NCI-H510A (cell line): ENCODE measurements around the gene DNAJC15.

Source experiments
- DNase-seq: peaks from one replicate; lab custom pipeline; 2025; lab: John Stamatoyannopoulos, UW

Gene DNAJC15

DNA sequence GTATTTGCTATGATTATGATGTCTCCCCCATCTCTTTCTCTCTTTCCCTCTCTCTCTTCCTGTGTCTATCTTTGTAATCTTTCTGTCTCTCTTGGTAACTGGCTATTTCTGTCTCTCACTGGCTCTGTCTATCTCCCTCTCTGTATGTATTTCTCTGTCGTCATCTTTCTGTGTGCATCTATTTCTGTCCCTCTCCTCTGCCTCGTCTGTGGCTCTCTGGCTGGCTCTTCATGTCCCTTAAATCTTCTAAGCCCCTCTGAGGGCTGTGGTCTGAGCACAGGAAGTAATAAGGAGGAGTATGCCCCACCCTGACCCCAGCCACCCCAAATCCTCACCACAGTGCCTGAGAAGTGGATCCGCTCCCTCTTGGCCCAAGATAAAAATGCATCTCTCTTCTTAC, 104.4 kb downstream of the DNAJC15 start:
- no peak for DNase-seq

DNA sequence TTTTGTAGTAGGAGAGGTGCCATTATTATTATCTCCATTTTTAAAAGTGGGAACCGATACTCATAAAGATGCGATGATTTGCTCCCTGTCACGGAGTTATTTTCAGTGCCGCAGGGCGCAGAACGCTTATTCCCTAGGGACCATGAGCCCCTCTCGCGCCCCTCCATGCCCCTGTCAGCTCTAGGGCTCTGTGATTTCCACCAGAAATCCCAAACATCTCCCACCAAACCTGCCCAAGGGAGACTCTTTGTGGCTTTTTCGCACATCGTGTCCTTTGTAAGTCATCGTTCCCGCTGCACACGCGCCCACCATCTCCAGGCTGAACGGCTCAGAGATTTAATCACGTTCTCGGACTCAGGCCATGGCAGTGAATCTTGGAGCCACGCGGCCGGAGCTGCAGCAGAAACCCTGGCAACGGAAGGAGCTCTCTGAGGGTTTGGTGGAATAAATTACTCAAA, 105.1 kb downstream of the DNAJC15 start:
- DNase-seq: no peak

DNA sequence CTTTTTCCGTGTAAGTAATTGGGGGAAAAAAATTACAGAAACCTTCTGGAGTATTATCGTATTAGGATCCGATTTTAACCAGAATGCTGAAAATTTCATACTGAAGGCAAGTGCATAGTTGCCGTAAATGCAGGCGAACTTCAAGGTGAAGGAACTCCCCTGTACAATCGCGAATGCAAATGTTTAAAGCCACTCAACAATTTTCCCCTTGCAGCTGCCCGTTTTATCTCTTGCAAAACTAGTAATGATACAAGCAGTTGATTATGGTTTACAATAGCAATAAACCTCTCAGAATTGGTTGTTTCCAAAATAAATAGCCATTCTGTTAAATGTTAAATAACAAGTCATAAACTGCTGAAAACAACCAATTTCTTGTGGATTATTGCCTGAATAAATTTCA, 105.7 kb downstream of the DNAJC15 start:
- no peak for DNase-seq

DNA sequence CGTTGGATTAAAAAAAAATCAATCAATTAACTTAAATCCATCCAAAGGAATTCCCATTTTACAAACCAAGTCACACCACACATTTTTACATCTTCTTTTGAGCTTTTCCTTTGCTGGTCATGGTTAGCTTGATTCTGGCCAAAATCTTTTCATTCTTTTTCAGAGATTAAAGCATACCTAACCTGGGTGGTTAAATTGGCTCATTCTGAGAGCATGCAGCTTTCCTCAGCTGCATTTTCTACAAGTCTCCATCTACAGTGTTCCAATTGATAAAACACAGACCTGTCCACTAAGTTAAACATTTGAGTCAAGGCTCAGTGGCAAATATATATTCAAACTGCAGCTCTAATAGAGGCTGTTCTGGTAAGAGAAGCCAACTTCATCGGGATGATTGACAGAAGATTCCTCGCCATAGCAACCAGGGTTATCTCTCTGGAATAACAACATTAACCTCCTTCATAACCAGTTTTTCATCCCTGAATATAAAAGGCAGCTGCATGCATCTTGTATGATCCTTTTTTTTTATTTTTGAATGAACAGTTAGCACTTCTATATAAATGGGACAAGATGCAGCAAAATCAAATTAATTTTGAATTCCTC, 106.2 kb downstream of the DNAJC15 start:
- DNase-seq: no peak

DNA sequence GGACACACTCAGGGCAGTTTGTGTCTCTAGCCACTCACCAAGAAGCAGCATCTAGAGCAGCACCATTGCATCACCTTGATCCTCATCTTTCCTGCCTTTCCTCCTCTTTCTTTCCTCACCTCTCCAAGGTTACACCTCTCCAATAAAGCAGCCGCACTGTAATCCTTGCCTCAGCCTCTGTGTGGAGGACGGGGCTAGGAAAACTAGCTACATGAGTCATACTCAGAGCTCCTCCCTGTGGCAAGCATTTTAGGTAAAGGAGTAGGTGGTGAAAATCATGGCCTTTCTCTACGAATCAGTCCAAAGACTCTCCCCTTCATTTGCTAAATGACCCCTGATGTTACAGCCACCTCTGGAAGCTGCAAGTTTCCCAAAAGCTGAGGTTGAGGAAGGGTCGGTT, 108.9 kb downstream of the DNAJC15 start:
- DNase-seq: no peak

DNA sequence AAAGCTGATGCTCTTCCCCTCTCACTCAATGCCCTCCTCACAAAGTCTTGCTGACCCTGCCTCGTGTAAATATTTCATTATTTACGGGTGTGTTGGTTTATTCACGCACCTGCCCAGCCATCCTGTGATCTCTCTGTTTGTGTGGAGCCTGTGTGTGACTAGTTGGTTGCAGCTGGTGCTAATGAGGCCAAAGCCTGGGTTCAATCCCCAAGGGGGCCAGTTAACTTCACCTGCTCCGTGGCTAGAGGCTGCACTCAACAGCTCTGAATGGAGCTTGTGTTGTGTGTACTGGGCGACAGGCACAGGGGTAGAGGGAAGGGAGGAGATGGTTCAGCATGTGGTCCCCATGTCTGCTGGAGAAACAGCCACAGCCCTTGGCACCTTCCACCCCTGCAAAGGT, 109.5 kb downstream of the DNAJC15 start:
- no peak for DNase-seq

DNA sequence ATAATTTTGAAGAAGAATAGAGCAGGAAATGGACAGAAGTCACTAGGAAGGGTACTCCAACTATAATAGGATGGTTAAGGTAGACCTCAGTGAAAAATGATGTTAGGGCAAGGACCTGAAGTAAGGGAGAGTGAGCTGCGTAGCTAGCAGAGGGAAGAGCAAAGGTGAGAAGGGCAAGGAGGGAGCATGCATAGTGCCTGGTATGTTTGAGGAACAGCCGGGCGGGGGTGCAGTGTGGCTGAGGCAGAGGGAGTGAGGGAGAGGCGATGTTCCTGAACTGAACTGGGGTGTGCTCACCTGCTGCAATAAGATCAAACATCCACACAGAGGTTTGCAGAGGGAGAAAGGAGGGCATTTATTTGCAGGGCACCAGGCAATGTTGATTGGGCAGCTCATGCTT, 110.4 kb downstream of the DNAJC15 start:
- DNase-seq: no peak

DNA sequence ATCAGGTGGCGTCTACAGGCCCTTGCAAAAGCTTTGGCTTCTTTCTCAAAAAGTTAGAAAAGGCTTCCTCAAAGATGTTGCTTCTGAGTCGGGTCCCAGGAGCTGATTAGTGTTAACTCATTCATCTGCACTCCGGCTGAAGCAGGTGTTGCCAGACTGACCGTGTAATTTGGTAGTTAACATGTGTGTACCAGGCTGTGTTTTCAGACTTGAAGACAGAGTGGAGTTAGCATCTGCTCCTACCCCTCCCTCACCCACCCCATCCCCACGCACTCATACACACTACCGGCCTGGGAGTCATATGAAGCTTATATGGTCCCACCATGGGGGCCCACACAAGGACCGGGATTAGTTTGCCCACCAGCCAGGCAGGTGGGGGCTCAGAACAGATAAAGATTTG, 111.5 kb downstream of the DNAJC15 start:
- DNase-seq: no peak

DNA sequence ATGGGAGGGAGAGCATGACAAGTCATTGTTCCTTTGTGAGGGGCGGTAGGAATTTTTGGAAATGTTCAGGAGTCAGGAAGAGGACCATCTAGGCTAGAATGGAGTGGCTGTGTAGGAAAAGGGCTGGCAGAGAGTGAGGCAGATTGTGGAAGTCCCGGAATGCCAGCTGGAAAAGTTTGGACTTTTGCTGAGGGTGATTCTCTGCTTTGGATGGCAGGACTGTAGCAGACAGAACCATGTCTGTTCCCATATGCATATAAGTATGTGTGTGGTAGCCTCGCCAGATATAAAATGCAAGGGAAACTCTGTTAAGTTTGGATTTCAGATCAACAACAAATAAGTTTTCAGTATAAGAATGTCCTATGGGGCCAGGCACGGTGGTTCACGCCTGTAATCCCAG, 112.1 kb downstream of the DNAJC15 start:
- no peak for DNase-seq

DNA sequence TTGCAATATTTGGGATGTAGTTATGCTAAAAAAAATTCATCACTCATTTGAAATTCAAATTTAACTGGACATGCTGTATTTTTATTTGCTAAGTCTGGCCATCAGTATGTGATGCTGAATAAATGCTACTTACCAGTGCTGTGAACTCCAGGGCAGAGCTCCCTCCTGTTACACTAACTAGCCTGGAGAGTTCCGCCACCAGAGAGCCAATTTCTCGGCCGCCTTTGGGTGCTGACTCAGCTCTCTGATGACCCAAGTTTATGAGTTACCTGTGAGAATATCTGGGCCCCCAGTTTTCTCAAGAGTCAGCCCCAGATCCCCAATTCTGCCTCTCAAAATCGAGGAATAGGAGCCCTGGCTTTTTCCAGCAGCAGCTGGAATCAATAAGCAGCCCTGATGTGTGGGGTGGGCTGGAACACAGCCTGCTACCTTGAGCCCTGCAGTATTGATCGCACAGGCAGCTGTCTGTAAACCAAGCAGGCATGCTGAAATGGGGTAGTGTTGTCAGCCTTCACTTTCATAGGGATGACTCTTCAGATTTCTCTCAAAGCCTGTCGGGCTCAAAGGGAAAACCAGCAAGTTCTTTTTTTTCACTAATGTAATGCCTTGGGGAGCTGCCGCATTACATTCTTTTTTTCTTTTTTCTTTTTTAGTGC, 113.7 kb downstream of the DNAJC15 start:
- no peak for DNase-seq

DNA sequence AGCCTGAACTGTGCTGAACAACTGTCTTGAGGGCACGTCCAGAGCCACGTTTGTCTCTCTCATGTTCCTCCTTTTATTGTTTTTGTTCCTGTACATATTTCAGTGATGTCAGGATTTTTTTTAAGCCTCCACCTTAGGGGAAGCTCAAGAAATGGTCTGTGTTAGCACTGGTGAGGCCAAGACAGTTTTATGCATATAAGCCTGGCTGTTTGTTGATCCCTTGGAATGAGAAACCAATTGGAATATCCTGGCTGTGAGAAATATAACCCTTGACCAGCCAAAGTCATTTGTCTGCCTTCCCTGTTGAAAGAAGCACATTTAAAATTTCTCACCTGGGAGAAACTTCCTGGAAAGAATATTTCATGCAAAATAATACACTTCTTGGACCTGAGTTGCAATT, 115.8 kb downstream of the DNAJC15 start:
- DNase-seq: no peak

DNA sequence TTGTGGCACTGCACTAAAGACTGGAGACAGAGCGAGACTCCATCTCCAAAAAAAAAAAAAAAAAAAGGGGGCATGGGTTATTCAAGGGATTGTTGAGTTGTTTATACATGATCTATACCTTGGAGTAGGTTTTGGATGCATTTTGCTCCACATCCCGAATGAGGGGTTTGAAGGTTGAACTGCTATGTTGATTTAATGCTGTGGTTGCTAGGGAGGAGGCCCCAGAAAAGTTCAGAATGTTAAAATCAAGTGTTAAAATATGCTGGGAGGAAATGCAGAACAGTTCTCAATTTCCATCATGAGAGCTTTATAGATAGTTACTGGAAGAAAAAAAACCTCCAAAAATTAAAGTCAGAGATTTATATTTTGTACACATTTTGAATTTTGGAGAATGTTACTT, 116.5 kb downstream of the DNAJC15 start:
- DNase-seq: no peak

DNA sequence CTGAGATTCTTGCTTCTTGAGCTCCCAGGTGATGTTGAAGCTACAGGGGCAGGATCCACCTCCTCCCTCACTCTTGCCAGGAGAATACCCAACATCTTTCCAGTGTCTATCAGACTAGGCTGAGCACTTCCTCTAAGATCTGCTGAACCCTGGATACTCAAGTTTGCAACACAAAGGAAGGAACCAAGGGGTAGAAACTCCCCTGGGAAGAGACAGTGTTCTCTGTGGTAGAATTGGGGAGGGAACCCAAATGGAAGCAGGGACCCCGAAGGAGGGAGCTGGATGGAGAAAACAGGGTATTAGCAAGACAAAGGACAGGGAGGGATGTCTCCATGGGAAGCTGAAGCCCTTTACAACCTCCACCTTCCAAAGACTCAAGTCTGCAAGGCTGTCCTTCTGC, 117.6 kb downstream of the DNAJC15 start:
- DNase-seq: no peak

DNA sequence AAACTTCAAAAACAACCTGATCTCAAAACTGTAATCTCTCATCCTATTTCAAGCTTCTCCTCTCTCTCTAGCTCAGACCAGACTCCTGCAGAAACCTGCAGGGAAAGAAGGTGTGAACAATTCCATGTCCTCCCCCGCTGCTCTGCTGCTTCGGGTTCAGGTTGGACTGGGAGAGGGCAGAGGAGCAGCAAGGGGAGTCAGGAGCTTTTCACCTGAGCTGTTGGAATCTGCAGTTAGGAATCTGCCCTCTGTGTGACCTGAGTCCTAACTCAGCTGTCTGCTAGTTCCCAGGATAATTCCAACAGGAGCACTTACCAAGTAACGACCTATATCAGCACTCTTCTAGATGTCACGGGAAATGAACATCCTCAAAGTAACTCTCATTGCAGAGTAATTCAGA, 118.3 kb downstream of the DNAJC15 start:
- no peak for DNase-seq

DNA sequence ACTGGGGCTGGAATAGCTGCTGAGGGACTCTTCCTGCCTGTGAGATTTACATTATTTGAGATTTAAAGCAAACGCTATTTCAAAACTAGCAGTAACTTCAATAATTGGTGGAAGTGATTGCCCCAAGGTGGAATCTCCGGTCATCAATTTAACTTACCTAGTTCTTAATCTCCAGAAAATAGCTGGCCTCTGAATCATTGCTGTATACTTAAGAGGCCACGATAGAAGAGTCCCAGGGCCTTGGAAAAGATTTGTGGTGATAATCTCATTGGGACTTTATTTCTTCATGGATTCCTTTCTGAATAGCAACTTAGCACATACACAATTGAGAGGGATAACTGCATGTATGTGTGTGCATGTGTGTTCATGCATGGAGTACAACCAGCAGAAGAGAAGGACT, 120.2 kb downstream of the DNAJC15 start:
- no peak for DNase-seq

DNA sequence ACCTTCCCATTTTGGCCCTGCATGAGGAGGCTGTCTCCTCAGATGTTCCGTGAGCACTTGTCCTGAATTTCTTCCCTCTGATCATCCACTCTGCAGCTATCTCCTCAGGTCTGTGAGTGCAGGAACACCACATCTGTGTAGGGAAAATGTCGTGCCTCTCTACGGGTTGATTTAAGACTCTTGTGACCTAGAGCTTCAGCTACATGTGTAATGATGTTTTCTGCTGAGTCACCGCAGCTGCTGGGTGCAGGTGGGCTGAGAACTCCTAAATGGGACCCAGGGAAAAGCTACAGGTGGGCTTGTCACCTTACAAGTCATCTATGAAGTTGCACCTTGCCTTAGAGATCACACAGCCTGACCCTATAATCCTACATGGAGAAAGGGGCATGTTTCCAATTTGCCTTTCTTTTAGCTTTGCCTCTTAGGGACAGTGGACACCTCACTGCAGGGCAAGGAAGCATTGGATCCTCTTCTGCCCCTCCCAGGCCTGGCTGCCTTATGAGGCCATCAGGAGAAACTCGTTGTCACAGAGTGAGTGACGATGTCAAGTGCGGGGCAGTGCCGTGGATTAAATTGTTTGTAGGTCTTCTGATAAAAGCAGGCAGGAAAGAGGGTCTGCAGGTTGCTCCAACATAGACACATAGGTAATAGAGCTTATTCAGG, 122.3 kb downstream of the DNAJC15 start:
- no peak for DNase-seq

DNA sequence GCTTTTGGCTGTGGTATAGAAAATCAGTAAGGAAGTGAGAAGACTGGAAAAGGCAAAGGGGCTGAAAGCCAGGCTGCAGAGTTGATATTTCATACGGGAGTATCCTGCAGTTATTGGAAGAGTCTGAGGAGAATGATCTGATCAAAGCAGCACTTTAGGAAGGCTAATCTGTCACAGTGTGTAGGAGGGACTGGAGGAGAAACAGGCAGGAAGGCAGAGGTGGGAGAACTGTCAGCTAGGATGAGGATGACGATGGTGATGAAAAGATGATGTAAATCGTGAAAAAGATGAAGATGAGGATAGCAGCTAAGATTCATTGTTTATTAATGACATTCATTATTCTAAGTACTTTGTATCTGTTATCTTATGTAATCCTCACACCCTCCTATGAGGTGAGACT, 123.0 kb downstream of the DNAJC15 start:
- no peak for DNase-seq

DNA sequence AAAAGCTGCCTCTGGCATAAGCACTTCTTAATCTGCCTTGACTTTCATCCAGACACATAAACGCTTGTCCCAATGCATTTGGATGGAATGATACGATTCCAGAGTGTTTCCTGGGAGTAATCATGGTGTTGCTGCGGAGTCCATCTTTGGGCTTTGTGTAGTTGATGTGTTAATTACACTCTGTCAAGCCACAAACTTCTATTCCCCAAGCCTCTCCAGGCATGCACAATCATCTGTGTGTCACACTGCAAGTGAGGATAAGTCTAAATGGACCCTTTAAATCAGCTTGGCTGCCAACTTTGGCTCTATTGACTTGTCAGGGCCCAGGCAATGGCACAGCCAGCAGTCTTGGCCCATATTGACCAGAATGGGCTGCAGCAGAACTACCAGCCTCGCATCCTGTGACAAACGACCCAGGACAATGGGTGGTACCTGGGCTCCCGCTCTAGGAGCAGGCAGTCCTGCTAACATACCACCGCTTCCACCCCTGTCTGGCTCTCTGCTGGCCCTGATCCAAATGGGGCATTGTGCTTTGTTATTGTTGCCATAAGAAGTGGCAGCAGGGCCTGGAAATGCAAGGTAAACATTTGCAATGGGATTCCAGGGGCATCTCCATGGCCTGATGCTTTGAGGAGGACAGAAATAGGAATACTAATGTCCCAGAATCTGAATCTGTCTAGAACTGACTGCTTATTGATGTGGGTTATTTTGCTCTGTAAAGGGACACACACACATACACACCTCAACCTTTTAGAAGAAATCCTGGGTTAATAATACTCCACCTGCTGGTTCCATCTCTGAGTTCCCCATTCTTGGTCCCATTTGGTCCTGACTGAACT, 127.2 kb downstream of the DNAJC15 start:
- no peak for DNase-seq

DNA sequence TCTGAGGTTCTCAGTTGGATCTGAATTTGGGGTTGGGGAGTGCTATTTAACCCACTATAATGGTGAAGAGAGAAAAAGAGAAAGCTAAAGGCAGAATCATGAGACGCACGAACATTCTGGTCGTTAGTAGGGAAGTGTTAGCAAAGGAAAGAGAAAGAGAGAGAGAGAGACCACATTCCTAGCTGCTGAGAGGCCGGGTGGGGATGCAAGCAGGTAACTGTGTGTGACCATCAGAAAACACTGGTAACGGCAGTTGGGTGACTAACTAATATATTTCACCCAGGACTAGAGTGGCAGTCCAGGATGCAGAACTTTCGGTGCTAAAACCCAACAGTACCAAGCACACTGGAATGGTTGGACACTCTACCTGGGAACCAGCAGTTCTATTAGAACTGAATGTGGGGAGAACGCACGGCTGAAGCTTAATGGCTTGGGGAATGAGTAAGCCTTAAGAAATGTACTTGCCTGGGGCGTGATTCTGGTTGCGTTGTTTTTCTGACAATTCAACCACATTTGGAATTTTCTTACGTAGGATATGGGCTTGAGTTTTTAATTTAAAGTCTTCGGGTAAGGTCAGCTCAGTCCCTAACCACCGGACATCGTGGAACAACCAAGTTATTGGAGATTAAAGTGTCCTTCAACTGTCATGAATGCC, 130.2 kb downstream of the DNAJC15 start:
- no peak for DNase-seq

DNA sequence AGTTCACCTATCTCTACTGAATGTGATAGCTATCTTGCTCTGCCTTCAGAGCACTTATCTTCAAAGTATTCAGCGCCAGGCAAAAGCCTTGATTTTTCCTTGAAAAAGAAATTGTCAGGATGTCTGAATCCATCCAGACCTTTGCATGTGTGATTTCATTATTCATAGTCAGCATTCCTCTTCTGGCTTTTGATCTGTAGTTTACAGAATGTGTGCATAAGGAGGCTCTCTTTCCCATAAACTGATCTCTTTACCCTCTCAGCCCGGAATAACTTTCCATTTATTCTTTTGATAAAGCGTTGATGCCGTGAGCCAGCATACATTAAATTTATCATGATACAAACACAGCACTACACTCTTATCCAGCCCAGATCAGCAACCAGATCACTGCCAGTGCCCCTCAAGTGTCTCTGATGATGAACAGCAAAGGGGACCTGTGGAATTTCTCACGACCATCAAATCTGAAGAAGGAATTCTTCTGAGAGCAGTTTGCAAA, 130.8 kb downstream of the DNAJC15 start:
- DNase-seq: no peak

DNA sequence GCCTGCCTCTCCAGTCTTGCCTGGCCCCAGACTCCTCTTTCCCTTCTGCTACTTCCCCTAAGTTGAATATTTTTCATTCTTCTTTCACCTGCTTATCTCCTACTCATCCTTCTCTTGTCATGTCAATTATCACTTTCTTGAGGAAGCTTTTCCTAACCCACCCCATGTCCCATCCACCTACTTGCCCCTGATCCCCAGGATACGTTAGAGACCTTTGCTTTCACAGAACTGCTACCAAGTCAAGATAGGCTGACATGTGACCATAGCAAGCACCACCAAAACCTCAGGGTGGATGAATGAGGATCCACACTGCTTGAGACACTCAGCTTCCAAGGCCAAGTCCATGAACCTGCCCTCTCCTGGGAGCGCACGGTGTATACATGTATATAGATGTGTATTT, 131.5 kb downstream of the DNAJC15 start:
- no peak for DNase-seq

DNA sequence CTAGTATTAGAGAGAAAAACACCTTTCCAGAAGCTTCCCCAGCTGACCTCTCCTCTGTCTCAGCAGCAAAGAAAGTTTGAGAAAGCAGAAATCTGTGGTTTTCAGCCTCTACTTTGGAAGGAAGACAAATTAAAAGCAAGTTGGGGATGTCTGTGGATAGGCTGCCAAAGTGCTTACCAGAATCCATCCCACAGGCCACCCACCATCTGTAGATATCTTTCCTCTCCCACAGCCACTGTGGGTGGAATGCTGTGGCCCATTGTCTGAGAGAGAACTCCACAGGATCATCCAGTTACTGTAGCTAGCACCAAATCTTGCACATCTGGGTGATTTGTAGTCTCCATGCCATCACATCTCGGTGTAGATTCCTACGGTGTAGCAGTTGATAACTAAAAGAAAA, 133.5 kb downstream of the DNAJC15 start:
- no peak for DNase-seq
